Measurements from ENCODE around the gene HHAT. TPM values are rescaled to one million over a fixed set of nuclear protein-coding genes. Genes with fewer than 3 reads are reported as not detected.

Gene HHAT
- polyA plus RNA-seq, 1 donor from 2014 or later: 5.3 TPM

- Histone ChIP-seq H3K79me2 (replicated peaks; ENCODE audit: insufficient read depth, low read length) (no peaks in the 10 kb centered on the region), H3K27me3 (ENCODE audit: insufficient read depth, low read depth, low read length) (no peaks in the 10 kb centered on the region), H3K4me2 (ENCODE audit: low read length) (no peak overlapping the region), H4K20me1 (ENCODE audit: insufficient read depth) (no peaks in the 10 kb centered on the region), H3K27ac (ENCODE audit: low read length) (no peak overlapping the region), H3K9me2 (ENCODE audit: insufficient read depth, low read length) (no peaks in the 10 kb centered on the region), H3K9me3 (ENCODE audit: low read length) (no peaks in the 10 kb centered on the region), H3F3A (ENCODE audit: insufficient read depth, low read length, poor library complexity, severe bottlenecking) (no peaks in the 10 kb centered on the region), H2AFZ (ENCODE audit: low read depth, low read length) (no peak overlapping the region), H3K36me3 (ENCODE audit: insufficient read depth, low read length) (no peaks in the 10 kb centered on the region), H3K9ac (ENCODE audit: low read length) (no peak overlapping the region), H3K4me3 (ENCODE audit: low read length) (no peak overlapping the region)
- no peak for TF ChIP-seq POLR2AphosphoS5 (IDR thresholded peaks at IDR 0.05)
- TF ChIP-seq TAF1 (IDR thresholded peaks at IDR 0.05; ENCODE audit: low read depth): no peak
- no peak for TF ChIP-seq MXI1 (conservative IDR thresholded peaks at IDR 0.05; ENCODE audit: poor library complexity, severe bottlenecking)
Observed at GRCh38 chr1:210362526-210362925, 33.8 kb downstream of the HHAT start.

- Histone ChIP-seq H3K36me3 (ENCODE audit: insufficient read depth, low read length) (no peaks in the 10 kb centered on the region), H2AFZ (ENCODE audit: low read depth, low read length) (no peak overlapping the region), H3K27me3 (ENCODE audit: insufficient read depth, low read depth, low read length) (no peaks in the 10 kb centered on the region), H3K9me2 (ENCODE audit: insufficient read depth, low read length) (no peaks in the 10 kb centered on the region), H3K9me3 (ENCODE audit: low read length) (no peaks in the 10 kb centered on the region), H3K27ac (ENCODE audit: low read length) (no peak overlapping the region), H4K20me1 (ENCODE audit: insufficient read depth) (no peaks in the 10 kb centered on the region), H3K4me2 (ENCODE audit: low read length) (no peak overlapping the region), H3F3A (ENCODE audit: insufficient read depth, low read length, poor library complexity, severe bottlenecking) (no peaks in the 10 kb centered on the region), H3K4me3 (ENCODE audit: low read length) (no peak overlapping the region), H3K79me2 (replicated peaks; ENCODE audit: insufficient read depth, low read length) (no peaks in the 10 kb centered on the region), H3K9ac (ENCODE audit: low read length) (no peak overlapping the region)
- no peak for TF ChIP-seq POLR2AphosphoS5 (IDR thresholded peaks at IDR 0.05)
- TF ChIP-seq REST (IDR thresholded peaks at IDR 0.05; ENCODE audit: borderline replicate concordance): no peak
- no peak for TF ChIP-seq CTCF (IDR thresholded peaks at IDR 0.05; ENCODE audit: poor library complexity, severe bottlenecking)
- no peak for TF ChIP-seq MXI1 (conservative IDR thresholded peaks at IDR 0.05; ENCODE audit: poor library complexity, severe bottlenecking)
- no peak for TF ChIP-seq SMC3 (conservative IDR thresholded peaks at IDR 0.05; ENCODE audit: poor library complexity)
Observed at GRCh38 chr1:210363119-210363518, 34.4 kb downstream of the HHAT start.

GRCh38 chr1:210364479-210364878 is 35.8 kb downstream of the HHAT start:
- H3K79me2 ChIP-seq (replicated peaks; ENCODE audit: insufficient read depth, low read length): no peaks in the 10 kb centered on the region
- H4K20me1 ChIP-seq (ENCODE audit: insufficient read depth): no peaks in the 10 kb centered on the region
- no peaks in the 10 kb centered on the region for H3K9me2 ChIP-seq (ENCODE audit: insufficient read depth, low read length)
- no peaks in the 10 kb centered on the region for H3F3A ChIP-seq (ENCODE audit: insufficient read depth, low read length, poor library complexity, severe bottlenecking)
- H3K27me3 ChIP-seq (ENCODE audit: insufficient read depth, low read depth, low read length): no peaks in the 10 kb centered on the region
- no peak overlapping the region for H3K27ac ChIP-seq (ENCODE audit: low read length)
- H2AFZ ChIP-seq (ENCODE audit: low read depth, low read length): no peak overlapping the region
- H3K4me3 ChIP-seq (ENCODE audit: low read length): no peak overlapping the region
- H3K9ac ChIP-seq (ENCODE audit: low read length): no peak overlapping the region
- TF ChIP-seq SMC3 (conservative IDR thresholded peaks at IDR 0.05; ENCODE audit: poor library complexity): no peak
- TF ChIP-seq CTCF (IDR thresholded peaks at IDR 0.05; ENCODE audit: poor library complexity, severe bottlenecking): no peak
- no peak for TF ChIP-seq EZH2 (IDR thresholded peaks at IDR 0.05; ENCODE audit: borderline replicate concordance, insufficient read depth, low read length, poor library complexity, severe bottlenecking)
- no peak for TF ChIP-seq MXI1 (conservative IDR thresholded peaks at IDR 0.05; ENCODE audit: poor library complexity, severe bottlenecking)
- TF ChIP-seq TAF1 (IDR thresholded peaks at IDR 0.05; ENCODE audit: low read depth): no peak
- no peak for TF ChIP-seq EP300 (conservative IDR thresholded peaks at IDR 0.05; ENCODE audit: poor library complexity, severe bottlenecking)
- no peak for TF ChIP-seq REST (IDR thresholded peaks at IDR 0.05; ENCODE audit: borderline replicate concordance)
- no peak for TF ChIP-seq POLR2AphosphoS5 (IDR thresholded peaks at IDR 0.05)
- TF ChIP-seq RAD21 (conservative IDR thresholded peaks at IDR 0.05): no peak
- H3K9me3 ChIP-seq (ENCODE audit: low read length): no peaks in the 10 kb centered on the region
- no peak overlapping the region for H3K4me2 ChIP-seq (ENCODE audit: low read length)
- no peaks in the 10 kb centered on the region for H3K36me3 ChIP-seq (ENCODE audit: insufficient read depth, low read length)
